Hippocampal formation (tissue), 2 donors: ENCODE results near the gene KY.
A peak's percentile ranks its signal among the peaks of the same experiment; 100 is the strongest.

Experiments used
- DNase-seq, 2 donors: peaks; one replicate each; lab custom pipeline; 2025; lab: John Stamatoyannopoulos, UW

The KY gene

GRCh38 chr3:134619884-134620445, 30.9 kb downstream of the KY start:
- no peak for DNase-seq

GRCh38 chr3:134619301-134619615, 31.6 kb downstream of the KY start:
- DNase-seq, result no peak

DNA sequence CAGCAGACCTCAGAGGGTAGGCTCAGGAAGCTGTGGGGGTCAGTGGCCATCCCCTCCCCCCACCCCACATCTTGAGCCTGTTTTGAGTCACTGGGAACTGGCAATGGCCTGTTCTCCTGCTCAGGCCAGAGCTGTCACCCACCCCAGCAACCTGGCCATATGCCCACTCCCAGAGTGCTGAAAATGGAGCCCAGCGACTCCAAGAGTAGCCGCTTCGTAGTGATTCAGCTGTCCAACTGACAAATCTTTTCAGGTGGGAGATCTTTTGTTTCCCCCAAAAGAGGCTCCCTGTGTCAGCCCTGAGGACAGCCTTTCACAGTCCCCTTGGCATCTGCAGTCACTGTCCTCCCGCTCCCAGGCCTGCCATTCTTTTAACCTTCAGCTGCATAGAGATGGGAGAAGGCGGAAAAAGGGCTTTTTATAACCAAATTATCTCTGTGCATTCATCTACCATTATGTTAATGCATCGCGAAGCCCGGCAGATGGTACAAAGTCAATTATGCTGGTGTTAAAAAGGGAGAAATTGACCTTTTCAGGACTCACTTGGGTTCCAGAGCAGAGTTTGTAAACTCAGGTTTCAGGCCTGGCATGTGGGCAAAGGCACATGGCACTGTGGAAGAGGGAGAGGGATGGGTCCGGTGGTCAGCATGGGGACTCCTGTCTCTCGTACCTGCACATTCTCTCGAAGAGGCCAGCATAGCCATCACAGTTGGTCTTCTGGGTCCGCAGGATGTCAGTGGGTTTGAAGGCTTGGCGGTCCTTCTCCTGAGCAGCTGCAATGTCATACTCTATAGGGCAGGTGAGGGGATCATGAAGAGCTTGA, 32.1 kb downstream of the KY start:
- peak in 1 of 2 donors; percentile 7 for DNase-seq

DNA sequence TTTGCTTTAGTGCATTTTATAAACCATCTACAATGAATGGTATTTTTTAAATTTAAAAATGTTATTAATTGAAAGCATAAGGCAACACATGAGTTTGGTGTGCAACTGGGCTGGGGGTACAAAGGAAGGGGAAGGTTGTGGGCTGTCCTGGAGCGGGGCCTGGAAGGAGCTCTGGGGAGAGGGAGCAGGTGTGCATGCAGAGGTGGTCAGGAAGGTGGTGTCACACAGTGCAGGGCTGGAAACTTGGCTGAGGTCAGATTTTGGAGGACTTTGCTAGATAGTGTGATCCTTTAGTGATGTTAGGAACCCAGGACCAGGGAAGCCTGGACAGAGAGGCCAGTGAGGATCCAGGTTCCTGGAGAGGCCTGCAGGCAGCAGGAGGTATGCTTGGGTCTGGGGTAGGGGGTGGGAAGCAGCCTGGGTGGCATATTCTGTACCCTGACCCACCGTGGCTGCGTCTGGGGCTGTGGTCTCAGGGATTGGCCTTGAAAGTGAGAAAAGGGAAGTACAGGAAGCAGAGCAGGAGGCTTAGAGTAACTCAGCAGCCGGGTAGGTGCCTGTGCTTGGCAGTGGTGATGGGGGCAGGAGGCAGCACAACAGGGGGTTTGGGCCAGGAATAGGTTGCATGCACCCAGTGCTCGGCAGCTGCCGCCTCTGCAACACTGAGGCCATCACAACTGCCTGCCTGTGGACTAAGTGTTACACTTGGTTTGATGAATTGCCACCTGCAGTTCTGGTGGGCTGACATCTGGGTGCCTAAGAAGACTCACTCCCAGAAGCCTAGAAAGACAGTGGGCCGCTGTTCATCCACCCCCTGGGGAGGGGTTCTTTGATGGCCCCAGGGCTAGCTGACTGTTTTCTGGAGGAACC, 33.0 kb downstream of the KY start:
- DNase-seq, result no peak

- DNase-seq, result no peak
Observed at GRCh38 chr3:134615743-134616142, 35.1 kb downstream of the KY start.

GRCh38 chr3:134614955-134615354, 35.9 kb downstream of the KY start:
- no peak for DNase-seq

- DNase-seq, result no peak
Observed at GRCh38 chr3:134613006-134613520, 37.8 kb downstream of the KY start.

- DNase-seq, result no peak
Observed at GRCh38 chr3:134611516-134611915, 39.3 kb downstream of the KY start.

- no peak for DNase-seq
Observed at GRCh38 chr3:134610432-134611385, 40.1 kb downstream of the KY start.

GRCh38 chr3:134609821-134610431, 40.9 kb downstream of the KY start:
- no peak for DNase-seq

DNA sequence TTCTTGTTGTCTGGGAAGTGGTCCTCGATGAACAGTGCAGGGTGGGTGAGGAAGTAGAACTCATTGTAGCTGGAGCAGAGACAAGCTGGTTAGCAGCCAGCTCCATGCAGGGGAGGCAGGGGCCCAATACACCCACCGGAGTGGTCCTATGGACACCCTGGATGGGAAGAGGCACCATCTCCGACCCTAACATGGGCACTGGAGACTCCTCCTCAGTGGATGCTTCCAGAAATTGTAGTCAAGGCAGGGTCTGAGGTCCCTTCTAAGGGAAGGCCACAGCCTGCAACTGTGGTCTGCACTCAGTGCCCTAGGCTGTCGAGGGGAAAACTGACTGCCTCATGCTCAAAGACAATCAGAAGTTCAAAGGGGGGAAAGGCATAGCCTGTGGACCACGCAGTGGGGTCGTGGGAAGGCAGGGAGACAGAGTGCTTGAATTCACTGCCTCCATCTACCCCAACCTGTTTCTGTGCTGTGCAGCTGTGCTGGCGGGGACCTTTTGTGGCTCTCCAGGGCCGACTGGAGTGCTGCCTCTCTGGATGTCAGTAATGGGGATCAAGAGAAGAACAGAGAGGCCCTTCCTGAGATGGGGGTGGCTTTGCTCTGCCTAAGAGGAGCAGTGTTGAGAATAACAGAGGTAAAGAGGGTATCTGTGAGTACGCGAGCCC, 41.9 kb downstream of the KY start:
- no peak for DNase-seq

DNA sequence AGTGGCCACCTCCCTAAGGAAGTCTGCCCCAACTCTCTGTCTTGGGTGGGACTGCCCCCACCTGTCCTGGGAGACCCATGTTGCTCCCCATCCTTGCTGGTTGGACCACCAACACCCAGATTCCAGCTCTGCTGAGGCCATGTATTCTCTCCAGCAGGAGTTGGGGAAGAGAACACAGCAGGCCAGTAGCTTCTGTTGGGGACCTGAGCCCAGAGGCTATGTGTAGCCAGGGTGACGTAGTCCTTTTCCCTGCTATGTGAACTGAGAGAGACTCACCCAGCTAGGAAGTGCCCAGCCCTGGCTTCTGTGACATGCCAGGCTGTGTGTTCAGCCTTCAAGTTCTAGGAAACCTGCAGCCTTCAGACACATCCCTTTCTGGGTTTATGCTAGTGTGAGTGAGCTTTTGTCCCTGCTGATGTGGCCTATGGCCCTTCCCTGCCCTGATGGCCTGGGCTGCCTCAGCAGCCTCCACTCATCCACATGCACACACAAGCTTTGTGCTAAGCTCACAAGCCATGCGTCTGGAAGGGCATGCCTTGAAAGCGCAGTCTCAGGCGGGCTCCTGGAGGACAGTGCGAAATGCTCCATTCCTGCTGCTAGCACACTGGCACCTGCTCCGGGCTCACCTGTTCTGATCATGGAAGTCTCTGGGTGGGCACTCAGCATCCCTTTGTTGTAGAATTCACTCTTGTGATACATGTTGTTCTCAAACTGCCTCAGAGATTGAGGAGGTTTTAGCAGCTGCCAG, 42.6 kb downstream of the KY start:
- DNase-seq, result no peak

DNA sequence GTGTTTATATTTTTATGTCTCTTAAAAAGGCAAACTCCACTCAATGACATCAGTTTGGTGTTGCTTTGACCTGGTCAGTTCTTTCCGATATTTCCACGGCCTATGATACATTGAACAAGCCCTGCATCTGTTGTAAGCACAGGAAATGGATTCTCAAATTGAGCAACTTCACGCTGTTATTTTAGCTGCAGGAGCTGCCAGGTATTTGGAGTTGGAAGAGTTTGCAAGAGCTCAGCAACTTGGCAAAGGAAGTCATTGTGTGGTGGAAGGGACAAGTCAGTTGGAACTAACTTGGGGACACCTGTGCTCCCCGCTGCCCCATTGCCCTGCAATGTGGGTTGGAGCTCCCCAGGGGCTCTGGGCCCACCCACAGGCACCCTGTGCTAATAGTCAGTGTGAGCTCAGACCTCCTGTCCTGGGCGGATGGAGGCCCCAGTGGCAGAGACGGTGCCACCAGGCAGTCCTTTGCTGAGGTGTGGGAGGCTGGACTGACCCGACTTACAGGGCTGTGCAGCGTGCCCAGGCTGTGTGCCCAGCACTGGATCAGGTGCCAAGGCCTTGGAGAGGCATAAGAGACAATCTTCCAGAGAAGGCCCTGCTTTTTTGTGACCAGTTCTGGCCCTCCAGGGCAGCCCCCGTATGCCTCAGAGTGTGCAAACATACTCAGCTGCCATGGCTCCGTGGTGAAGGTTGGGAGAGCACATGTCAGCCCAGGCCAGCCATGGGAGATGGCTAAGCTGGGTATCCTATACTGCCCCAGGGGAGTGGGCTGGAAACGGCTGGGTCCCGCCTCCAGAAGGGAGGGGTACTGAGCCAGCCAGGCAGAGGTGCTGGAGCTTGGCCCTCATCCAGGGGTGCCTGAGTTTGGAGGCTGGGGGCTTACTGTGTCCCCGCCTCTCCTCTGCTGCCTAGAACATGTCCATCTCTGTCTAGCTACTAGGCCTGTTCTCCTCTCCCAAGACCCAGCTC, 43.5 kb downstream of the KY start:
- no peak for DNase-seq

GRCh38 chr3:134606033-134607025, 44.5 kb downstream of the KY start:
- DNase-seq, result no peak

DNA sequence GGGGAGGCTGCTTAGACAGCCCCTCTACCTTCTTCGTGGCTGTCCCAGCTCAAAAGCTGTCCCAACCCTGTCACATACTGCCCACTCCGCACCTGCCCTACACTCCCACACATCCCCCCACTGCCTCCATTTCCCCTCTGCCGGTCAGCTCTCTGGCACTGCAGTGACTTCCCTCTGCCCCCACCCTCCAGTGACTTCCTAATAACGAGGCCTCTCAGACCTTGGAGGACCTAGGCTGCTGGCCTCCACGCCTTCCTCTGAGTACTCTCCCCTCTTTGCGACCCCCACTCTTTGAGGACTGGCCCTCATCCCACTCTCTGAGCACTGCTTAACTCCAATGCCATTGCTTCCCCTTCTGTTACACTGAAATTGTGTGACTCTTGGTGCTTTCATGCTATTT, 45.3 kb downstream of the KY start:
- no peak for DNase-seq

GRCh38 chr3:134603956-134604355, 46.9 kb downstream of the KY start:
- DNase-seq, result no peak

DNA sequence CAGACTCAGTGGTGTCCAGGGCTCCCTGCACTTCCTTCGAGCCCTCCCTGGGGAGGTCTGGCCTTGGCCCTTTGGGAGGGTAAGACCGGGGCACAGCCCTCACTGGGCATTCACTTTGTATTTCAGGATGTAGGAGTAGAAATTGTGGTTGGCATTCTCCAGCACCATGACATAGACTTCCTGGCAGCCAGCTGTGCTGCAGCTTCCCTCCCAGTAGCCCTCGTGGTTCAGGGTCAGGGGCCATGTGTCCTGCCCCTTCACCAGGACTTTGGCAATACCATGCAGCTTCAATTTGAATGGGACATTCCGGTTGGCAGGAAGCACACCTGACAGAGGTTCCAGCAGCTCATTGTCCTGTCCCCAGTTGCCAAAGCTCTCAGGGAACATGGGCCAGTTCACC, 47.3 kb downstream of the KY start:
- DNase-seq, result no peak
